ENCODE results near the gene PPP1CB.
A peak's percentile ranks its signal among the peaks of the same experiment; 100 is the strongest.

Gene PPP1CB

GRCh38 chr2:28716265-28716865, 35.3 kb upstream of the PPP1CB start:
- TF ChIP-seq Cebpa-rat (IDR thresholded peaks at IDR 0.05): no peak
- H3K4me2 ChIP-seq: peak overlapping the region; percentile 58
- H3K36me3 ChIP-seq: no peaks in the 10 kb centered on the region
- no peak overlapping the region for H3K27ac ChIP-seq
- no peaks in the 10 kb centered on the region for H3K27me3 ChIP-seq
- peaks cover 9% of the 10 kb centered on the region; the same call in 1 of the 2 replicates for H3K9me3 ChIP-seq
- no peaks in the 10 kb centered on the region for H4K20me1 ChIP-seq
- no peak overlapping the region for H3K9ac ChIP-seq
- peaks cover 25% of the 10 kb centered on the region for H3K4me1 ChIP-seq
- no peak overlapping the region for H3K4me3 ChIP-seq

DNA sequence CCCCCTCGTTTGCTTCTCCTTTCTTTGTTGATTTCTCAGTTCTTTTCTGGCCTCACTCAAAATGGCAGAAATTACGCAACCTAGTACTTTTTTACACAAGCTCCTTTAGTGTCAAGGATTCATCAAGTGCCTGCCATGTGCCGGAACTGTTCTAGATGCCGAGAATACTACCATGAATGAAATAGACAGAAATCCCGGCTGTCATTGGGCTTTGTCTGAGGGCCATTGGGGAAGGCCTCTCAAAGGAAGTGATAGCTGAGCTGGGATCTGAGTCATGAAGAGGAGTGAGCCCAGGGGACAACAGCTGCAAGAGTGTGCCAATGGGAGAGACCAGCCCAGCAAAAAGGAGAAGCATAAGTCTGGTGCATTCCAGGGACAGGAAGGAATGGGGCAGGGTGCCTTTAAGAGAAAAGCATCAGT, 34.3 kb upstream of the PPP1CB start:
- H3K4me3 ChIP-seq: no peak overlapping the region
- peak overlapping the region; percentile 58 for H3K4me2 ChIP-seq
- peak; percentile 77 for TF ChIP-seq Cebpa-rat (IDR thresholded peaks at IDR 0.05)
- H3K9me3 ChIP-seq: peaks cover 9% of the 10 kb centered on the region; the same call in 1 of the 2 replicates
- H3K36me3 ChIP-seq: no peaks in the 10 kb centered on the region
- peaks cover 25% of the 10 kb centered on the region for H3K4me1 ChIP-seq
- peak overlapping the region; percentile 5; the same call in 1 of the 2 replicates for H3K27ac ChIP-seq
- H4K20me1 ChIP-seq: no peaks in the 10 kb centered on the region
- no peaks in the 10 kb centered on the region for H3K27me3 ChIP-seq
- H3K9ac ChIP-seq: no peak overlapping the region

- TF ChIP-seq Cebpa-rat (IDR thresholded peaks at IDR 0.05): no peak
- no peak overlapping the region for H3K27ac ChIP-seq
Observed at GRCh38 chr2:28720345-28720744, 31.3 kb upstream of the PPP1CB start.

GRCh38 chr2:28721601-28722191, 29.9 kb upstream of the PPP1CB start:
- Histone ChIP-seq H3K36me3 (no peaks in the 10 kb centered on the region), H3K4me2 (no peak overlapping the region), H3K27me3 (no peaks in the 10 kb centered on the region), H3K4me1 (peaks cover 13% of the 10 kb centered on the region), H3K4me3 (no peak overlapping the region), H3K9me3 (peaks cover 9% of the 10 kb centered on the region; the same call in 1 of the 2 replicates), H3K9ac (no peak overlapping the region), H3K27ac (no peak overlapping the region), H4K20me1 (no peaks in the 10 kb centered on the region)
- TF ChIP-seq Cebpa-rat (IDR thresholded peaks at IDR 0.05): no peak

More at GRCh38 chr2:28720345-28720744, 31.3 kb upstream of the PPP1CB start:
- no peaks in the 10 kb centered on the region for H4K20me1 ChIP-seq
- H3K4me3 ChIP-seq: no peak overlapping the region
- no peak overlapping the region for H3K9ac ChIP-seq
- H3K4me2 ChIP-seq: no peak overlapping the region
- H3K27me3 ChIP-seq: no peaks in the 10 kb centered on the region
- H3K9me3 ChIP-seq: peaks cover 9% of the 10 kb centered on the region; the same call in 1 of the 2 replicates
- peaks cover 25% of the 10 kb centered on the region for H3K4me1 ChIP-seq
- H3K36me3 ChIP-seq: no peaks in the 10 kb centered on the region

- H3K27ac ChIP-seq: no peak overlapping the region
- peaks cover 4% of the 10 kb centered on the region; the same call in 1 of the 2 replicates for H3K9me3 ChIP-seq
- H3K4me3 ChIP-seq: no peak overlapping the region
- H3K4me1 ChIP-seq: no peaks in the 10 kb centered on the region
- no peak for TF ChIP-seq Cebpa-rat (IDR thresholded peaks at IDR 0.05)
- H3K9ac ChIP-seq: no peak overlapping the region
- H4K20me1 ChIP-seq: no peaks in the 10 kb centered on the region
- no peaks in the 10 kb centered on the region for H3K36me3 ChIP-seq
- H3K27me3 ChIP-seq: no peaks in the 10 kb centered on the region
- no peak overlapping the region for H3K4me2 ChIP-seq
Observed at GRCh38 chr2:28725021-28725711, 26.5 kb upstream of the PPP1CB start.

GRCh38 chr2:28726177-28726576, 25.5 kb upstream of the PPP1CB start:
- Histone ChIP-seq H3K9me3 (no peaks in the 10 kb centered on the region), H3K27me3 (no peaks in the 10 kb centered on the region), H3K27ac (no peak overlapping the region), H3K36me3 (no peaks in the 10 kb centered on the region), H3K9ac (no peak overlapping the region), H4K20me1 (no peaks in the 10 kb centered on the region), H3K4me2 (no peak overlapping the region), H3K4me3 (no peak overlapping the region), H3K4me1 (no peaks in the 10 kb centered on the region)
- no peak for TF ChIP-seq Cebpa-rat (IDR thresholded peaks at IDR 0.05)

DNA sequence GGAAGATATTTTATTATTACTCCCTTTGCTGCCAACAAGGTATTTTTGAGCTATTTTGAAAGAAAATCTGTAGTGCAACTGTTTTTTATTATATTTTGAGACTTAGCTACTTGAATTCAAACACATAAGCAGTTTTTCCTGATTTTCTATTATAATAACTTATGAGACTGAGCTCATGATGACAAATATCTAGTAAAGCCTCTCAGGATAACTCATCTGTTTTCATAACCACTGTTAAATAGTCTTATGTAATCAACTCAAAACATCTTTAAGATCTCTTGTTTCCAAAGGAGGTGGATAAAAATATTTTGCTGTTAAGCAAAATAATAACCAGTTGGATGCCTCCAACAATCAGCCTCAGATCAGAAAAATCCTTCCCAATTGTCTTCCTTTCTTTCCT, 21.9 kb upstream of the PPP1CB start:
- Histone ChIP-seq H3K4me1 (no peaks in the 10 kb centered on the region), H3K9ac (no peak overlapping the region), H3K36me3 (no peaks in the 10 kb centered on the region), H3K27ac (no peak overlapping the region), H3K9me3 (no peaks in the 10 kb centered on the region), H3K4me3 (no peak overlapping the region), H3K4me2 (no peak overlapping the region), H3K27me3 (no peaks in the 10 kb centered on the region), H4K20me1 (no peaks in the 10 kb centered on the region)
- TF ChIP-seq Cebpa-rat (IDR thresholded peaks at IDR 0.05): no peak

DNA sequence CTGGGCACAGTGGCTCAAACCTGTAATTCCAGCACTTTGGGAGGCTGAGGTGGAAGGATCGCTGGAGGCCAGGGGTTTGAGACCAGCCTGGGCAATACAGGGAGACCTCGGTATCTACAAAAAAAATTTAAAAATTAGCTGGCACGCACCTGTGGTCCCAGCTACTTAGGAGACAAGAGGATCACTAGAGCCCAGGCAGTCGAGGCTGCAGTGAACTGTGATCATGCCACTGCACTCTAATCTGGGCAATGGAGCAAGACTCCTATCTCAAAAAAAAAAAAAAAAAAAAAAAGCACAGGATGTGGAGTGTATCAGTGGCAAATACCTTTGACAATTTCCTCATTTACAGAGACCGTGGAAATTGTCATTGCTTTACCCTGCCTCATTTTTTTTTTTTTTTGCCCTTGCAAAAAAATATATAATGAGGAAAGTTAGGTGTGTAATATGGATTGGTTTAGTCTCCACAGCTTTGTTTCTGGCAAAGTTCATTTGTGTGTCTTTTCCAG, 20.9 kb upstream of the PPP1CB start:
- Histone ChIP-seq H3K27me3 (no peaks in the 10 kb centered on the region), H3K9ac (no peak overlapping the region), H3K9me3 (no peaks in the 10 kb centered on the region), H3K36me3 (no peaks in the 10 kb centered on the region), H3K4me1 (no peaks in the 10 kb centered on the region), H3K4me2 (no peak overlapping the region), H4K20me1 (no peaks in the 10 kb centered on the region), H3K4me3 (no peak overlapping the region), H3K27ac (no peak overlapping the region)
- TF ChIP-seq Cebpa-rat (IDR thresholded peaks at IDR 0.05): no peak

- Histone ChIP-seq H3K27ac (no peak overlapping the region), H3K27me3 (no peaks in the 10 kb centered on the region), H3K9me3 (peaks cover 25% of the 10 kb centered on the region), H3K4me2 (no peak overlapping the region), H4K20me1 (no peaks in the 10 kb centered on the region), H3K9ac (no peak overlapping the region), H3K36me3 (no peaks in the 10 kb centered on the region), H3K4me3 (no peak overlapping the region), H3K4me1 (no peaks in the 10 kb centered on the region)
- no peak for TF ChIP-seq Cebpa-rat (IDR thresholded peaks at IDR 0.05)
Observed at GRCh38 chr2:28735511-28735910, 16.1 kb upstream of the PPP1CB start.

GRCh38 chr2:28736034-28736433, 15.6 kb upstream of the PPP1CB start:
- Histone ChIP-seq H3K9me3 (peaks cover 25% of the 10 kb centered on the region), H3K4me3 (no peak overlapping the region), H4K20me1 (no peaks in the 10 kb centered on the region), H3K36me3 (no peaks in the 10 kb centered on the region), H3K4me1 (no peaks in the 10 kb centered on the region), H3K9ac (no peak overlapping the region), H3K27me3 (no peaks in the 10 kb centered on the region), H3K4me2 (no peak overlapping the region), H3K27ac (no peak overlapping the region)
- TF ChIP-seq Cebpa-rat (IDR thresholded peaks at IDR 0.05): no peak
